Stimulated activated CD8-positive, alpha-beta memory T cell treated with anti-CD3 and anti-CD28 coated beads, Interleukin-7, amount 100 ng/mL, for 24 hours (primary cell): Measurements from ENCODE around the gene RNF133.
"Not testable (repeated sequence)": the region's sequence is repeated elsewhere in the genome, so short reads cannot be mapped to it uniquely, and the experiment has no call there.

Experiments used
- DNase-seq: peaks from one replicate; pipeline ENCODE4 v3.0.0-alpha.2; 2020; ENCODE audit warnings: low read depth

The RNF133 gene

DNA sequence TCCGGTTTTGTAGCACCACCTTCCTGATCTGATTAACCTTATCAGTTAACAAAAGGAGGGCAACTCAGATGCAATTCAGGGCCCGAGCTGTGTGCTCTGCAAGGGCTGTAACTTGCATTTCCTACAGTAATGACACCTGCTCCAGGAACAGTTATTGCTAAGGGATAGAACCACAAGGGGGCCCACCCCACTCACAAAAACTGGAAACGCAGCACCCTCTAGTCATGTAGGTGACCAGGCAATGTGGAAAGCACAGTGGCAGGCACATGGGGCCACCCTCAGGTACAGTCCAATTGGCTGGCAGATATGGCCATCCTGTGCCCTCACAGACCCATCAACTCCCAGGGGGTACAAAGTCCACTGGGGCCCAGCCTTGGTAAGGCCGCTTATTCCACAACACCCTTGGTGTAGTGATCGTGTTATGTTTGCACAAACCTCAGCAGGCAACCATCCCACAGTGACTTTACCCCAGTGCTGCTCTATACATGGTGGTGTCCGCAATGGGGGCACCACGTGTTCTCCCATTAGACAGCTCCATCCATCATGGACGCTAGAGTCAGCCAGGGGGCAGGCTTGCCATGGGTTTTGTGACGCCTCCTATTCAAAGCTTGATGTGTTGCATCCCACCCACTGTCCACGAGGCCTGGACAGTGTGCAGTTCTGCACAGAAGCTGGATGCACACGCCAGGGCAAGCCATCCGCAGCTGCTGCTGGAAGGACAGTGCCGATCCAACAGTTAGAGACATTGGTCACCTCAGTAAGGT lies 9.4 kb downstream of the RNF133 start:
- DNase-seq: no peak

GRCh38 chr7:122688400-122688998 lies 10.4 kb downstream of the RNF133 start:
- no peak for DNase-seq

DNA sequence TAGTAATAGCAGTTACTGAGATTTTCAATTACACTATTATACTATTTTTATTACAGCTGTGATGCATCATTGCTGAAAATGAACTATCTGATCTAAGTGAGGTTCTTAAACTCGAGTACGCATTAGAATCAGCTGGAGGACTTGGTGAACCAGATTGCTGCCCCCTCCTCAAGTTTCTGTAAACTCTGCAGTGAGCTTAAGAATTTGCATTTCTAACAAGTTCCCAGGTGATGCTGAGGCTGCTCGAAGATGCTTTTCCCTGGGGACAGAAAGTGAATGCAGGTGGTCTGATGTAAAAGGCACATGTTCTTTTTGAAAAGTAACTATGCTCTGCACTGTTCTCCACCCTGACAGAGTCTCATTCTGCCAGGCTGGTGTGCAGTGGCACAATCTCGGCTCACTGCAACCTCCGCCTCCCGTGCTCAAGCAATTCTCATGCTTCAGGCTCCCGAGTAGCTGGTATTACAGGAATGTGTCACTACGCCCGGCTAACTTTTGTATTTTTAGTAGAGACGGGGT lies 12.5 kb downstream of the RNF133 start:
- DNase-seq: no peak

DNA sequence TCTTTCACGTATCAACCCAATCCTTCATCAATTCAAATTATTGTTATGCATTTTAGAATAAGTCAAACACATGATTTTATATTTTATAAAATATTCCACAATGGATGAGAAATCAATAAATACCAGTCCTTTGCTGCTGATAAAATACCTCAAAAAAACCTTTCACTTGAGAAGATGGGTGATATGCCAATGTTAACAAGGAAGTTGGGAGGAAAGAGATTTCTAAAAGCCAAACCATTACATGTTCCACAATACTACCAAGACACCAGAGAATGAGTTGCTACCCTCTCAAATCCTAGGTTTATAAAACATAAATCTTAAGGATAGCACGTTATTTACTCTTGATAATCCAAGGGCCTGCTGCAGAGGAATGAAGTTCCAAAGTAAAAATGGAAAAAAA lies 14.4 kb downstream of the RNF133 start:
- no peak for DNase-seq

DNA sequence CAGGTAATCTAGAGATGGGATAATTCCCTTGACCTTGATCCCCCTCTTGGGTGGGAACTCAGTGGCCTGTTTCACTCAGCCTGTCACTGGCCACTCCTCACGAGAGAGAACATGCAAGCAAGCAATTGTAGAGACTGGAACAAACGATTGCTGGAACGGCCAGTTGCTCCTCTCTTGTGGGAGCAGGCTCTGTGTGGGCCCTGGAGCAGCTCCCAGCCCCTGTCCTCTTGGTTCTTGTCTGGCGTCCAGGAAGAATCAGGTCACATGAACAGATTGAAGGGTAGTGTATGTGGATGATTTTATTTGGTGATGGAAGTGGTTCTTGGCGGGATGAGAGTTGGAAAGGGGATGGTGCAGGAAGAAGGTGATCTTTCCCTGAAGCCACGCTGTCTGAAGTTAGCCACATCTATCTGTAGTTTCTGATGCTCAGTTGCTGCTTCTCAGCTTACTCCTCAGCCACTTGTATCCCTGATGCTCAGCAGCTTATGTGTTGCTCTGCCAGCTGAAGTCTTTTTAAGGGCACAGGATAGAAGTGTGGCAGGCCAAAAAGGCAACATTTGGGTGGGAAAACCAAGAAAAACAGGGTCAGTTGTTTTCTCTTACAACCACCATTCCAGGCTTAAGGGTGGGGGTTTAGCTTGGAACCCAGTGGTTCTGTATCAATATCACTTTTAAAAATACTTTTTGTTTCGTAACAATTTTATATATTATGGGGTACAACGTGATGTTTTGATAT lies 15.9 kb downstream of the RNF133 start:
- DNase-seq: no peak

DNA sequence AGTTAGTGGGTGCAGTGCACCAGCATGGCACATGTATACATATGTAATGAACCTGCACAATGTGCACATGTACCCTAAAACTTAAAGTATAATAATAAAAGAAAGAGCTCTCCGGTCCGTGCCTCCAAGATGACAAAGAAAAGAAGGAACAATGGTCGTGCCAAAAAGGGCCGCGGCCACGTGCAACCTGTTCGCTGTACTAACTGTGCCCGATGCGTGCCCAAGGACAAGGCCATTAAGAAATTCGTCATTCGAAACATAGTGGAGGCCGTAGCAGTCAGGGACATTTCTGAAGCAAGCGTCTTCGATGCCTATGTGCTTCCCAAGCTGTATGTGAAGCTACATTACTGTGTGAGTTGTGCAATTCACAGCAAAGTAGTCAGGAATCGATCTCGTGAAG lies 17.7 kb downstream of the RNF133 start:
- not testable (repeated sequence) for DNase-seq

DNA sequence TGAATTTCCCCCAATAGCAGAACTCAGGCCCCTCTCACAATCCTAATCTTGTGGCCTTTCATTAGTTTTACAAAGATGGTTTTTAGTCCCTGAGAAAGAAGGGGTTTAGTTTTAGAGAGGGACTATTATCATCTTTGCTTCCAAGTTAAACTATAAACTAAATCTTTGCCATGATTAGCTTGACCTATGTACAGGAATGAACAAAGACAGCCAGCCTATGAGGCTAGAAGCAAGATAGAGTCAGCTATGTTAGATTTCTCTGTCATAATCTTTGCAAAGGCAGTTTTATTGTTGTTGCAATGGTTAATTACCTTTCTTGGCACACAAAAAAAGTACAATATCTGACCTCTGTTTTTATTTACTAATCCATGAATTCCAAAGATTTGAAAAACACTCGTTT lies 19.1 kb downstream of the RNF133 start:
- no peak for DNase-seq

DNA sequence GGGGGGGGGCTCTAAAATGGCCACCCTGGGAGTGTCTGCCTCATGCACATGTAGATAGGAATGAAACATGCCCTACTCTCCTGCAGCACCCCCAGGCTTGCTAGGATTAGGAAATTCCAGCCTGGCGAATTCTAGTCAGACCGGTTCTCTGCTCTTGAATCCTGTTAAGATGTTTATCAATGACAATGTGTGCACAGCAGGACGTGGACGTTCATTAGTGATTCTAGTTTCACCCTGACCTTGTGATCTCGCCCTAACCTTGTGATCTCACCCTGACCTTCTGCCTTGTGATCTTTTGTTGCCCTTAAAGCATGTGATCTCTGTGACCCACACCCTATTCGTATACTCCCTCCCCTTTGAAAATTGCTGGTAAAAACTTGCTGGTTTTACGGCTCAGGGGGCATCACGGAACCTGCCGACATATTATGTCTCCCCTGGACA lies 19.6 kb downstream of the RNF133 start:
- not testable (repeated sequence) for DNase-seq

DNA sequence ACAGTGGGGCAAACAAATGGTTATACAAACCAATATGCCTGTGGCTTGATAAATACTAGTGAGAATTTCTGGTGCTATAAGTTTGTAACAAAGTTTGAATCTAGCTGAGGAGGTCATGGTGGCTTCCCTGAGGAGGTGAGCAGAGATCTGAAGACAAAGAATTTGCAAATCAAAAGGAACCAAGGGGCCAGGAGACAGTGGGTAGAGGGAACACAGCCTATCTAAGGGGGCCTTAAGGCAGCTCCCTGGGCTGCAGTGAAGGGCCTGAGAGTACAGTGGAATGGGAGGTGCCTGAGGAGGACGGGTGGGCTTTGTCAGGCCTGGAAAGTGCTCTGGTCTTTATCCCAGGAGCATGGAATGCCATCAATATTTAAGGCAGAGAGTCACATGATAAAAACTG lies 21.8 kb downstream of the RNF133 start:
- DNase-seq: no peak

- DNase-seq: no peak
Measured at GRCh38 chr7:122676466-122676865, 22.5 kb downstream of the RNF133 start.

- DNase-seq: no peak
Measured at GRCh38 chr7:122675621-122676020, 23.3 kb downstream of the RNF133 start.

- no peak for DNase-seq
Measured at GRCh38 chr7:122675011-122675410, 23.9 kb downstream of the RNF133 start.

- no peak for DNase-seq
Measured at GRCh38 chr7:122674502-122674901, 24.4 kb downstream of the RNF133 start.

DNA sequence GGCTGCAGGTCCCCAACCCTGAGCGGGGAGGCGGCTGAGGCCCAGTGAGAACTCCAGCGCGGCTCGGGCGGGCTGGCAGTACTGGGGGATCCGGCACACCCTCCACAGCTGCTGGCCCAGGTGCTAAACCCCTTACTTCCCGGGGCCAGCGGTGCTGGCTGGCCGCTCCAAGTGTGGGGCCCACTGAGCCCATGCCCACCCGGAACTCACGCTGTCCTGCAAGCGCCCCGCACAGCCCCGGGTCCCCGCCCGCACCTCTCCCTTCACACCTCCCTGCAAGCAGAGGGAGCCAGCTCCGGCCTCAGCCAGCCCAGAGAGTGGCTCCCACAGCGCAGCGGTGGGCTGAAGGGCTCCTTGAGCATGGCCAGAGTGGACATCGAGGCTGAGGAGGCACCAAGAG lies 25.0 kb downstream of the RNF133 start:
- DNase-seq: no peak

GRCh38 chr7:122672536-122672935 lies 26.4 kb downstream of the RNF133 start:
- no peak for DNase-seq

- DNase-seq: no peak
Measured at GRCh38 chr7:122663733-122664132, 35.2 kb downstream of the RNF133 start.

- DNase-seq: no peak
Measured at GRCh38 chr7:122658856-122659255, 40.1 kb downstream of the RNF133 start.

DNA sequence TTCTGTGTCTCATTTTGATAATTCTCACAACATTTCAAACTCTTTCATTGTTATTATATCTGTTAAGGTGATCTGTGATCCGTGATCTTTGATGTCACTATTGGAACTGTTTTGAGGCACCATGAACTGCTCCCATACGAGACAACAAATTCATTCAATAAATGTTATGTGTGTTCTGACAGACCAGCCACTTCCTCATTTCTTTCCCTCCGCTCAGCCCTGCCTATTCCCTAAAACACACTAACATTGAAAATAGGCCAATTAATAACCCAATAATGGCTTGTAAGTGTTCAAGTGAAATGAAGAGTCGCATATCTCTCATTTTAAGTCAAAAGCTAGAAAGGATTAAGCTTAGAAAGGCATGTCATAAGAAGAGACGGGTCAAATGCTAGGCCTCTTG lies 45.2 kb downstream of the RNF133 start:
- DNase-seq: no peak

DNA sequence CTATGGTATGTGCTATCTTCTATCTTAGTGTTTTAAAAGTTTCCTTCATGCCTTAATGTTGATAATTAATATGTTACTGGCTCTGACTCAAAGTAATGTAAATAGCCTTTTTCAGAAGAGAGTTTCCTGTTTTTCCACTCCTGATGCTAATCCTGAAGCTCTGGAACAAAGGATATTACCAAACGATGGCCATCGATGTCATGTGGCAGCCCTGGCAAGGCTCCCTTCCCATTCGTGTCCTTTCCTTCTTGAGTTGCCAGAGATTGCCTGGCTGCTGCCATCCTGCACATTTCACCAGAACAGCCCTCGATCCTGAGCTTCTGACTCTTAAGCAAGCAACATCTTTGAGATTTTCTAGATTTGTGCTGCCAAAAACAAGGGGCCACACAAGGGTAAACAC lies 46.0 kb downstream of the RNF133 start:
- no peak for DNase-seq

GRCh38 chr7:122651451-122651850 lies 47.5 kb downstream of the RNF133 start:
- DNase-seq: no peak
